ENCODE results near the gene ALDH18A1. TPM values are rescaled to one million over a fixed set of nuclear protein-coding genes. Genes with fewer than 3 reads are reported as not detected.
A peak's percentile ranks its signal among the peaks of the same experiment; 100 is the strongest.

The ALDH18A1 gene
- total RNA-seq, 2 donors from 2014 or later: 81.0 to 130 TPM

GRCh38 chr10:95604630-95605029 lies 51.9 kb downstream of the ALDH18A1 start:
- DNase-seq: peak; percentile 55
- H3K4me3 Mint-ChIP-seq: no peak overlapping the region
- no peak overlapping the region for H3K4me3 ChIP-seq (ENCODE audit: low read length)
- H3K27ac Mint-ChIP-seq: no peak overlapping the region
- H3K36me3 Mint-ChIP-seq (ENCODE audit: low read depth): peaks cover 31% of the 10 kb centered on the region
- TF ChIP-seq CTCF (conservative IDR thresholded peaks at IDR 0.05): peak; percentile 33
- H3K27ac ChIP-seq (ENCODE audit: low read depth, low read length): peak overlapping the region; percentile 1
- H3K27me3 ChIP-seq (ENCODE audit: control insufficient read depth, insufficient read depth, low read length, poor library complexity, severe bottlenecking): no peaks in the 10 kb centered on the region
- H3K36me3 ChIP-seq (ENCODE audit: control insufficient read depth, insufficient read depth, low read length): peaks cover 40% of the 10 kb centered on the region
- H3K4me1 ChIP-seq (ENCODE audit: control insufficient read depth, insufficient read depth, low read length): no peaks in the 10 kb centered on the region
- no peak overlapping the region for H3K9ac ChIP-seq (ENCODE audit: extremely low read depth, low read length, poor library complexity, severe bottlenecking)
- H3K9me3 Mint-ChIP-seq: no peaks in the 10 kb centered on the region
- no peaks in the 10 kb centered on the region for H3K27me3 Mint-ChIP-seq (ENCODE audit: insufficient read depth)
- peaks cover 6% of the 10 kb centered on the region for H3K4me1 Mint-ChIP-seq
- H3K9me3 ChIP-seq (ENCODE audit: control insufficient read depth, low read length): no peaks in the 10 kb centered on the region

GRCh38 chr10:95602382-95602781 lies 54.1 kb downstream of the ALDH18A1 start:
- WGBS, 2 experiments (ENCODE audit: insufficient coverage in 1 of 2, insufficient read length in 1 of 2): 86 to 100% methylated on average over 1 to 6 of the region's 6 CpGs
- no peak for TF ChIP-seq CTCF (conservative IDR thresholded peaks at IDR 0.05)

GRCh38 chr10:95601116-95601719 lies 55.3 kb downstream of the ALDH18A1 start:
- Mint-ChIP-seq H3K4me1 (peaks cover 6% of the 10 kb centered on the region), H3K27ac (no peak overlapping the region), H3K4me3 (no peak overlapping the region), H3K9me3 (peaks cover 2% of the 10 kb centered on the region), H3K36me3 (ENCODE audit: low read depth) (peaks cover 3% of the 10 kb centered on the region), H3K27me3 (ENCODE audit: insufficient read depth) (no peaks in the 10 kb centered on the region)
- 20 to 22% methylated on average over 6 of the region's 6 CpGs for WGBS, 2 experiments (ENCODE audit: insufficient coverage in 1 of 2, insufficient read length in 1 of 2)
- peak; percentile 96 for DNase-seq
- peak; percentile 98 for TF ChIP-seq CTCF (conservative IDR thresholded peaks at IDR 0.05)
- H3K27me3 ChIP-seq (ENCODE audit: control insufficient read depth, insufficient read depth, low read length, poor library complexity, severe bottlenecking): no peaks in the 10 kb centered on the region
- peaks cover 8% of the 10 kb centered on the region for H3K36me3 ChIP-seq (ENCODE audit: control insufficient read depth, insufficient read depth, low read length)
- H3K9ac ChIP-seq (ENCODE audit: extremely low read depth, low read length, poor library complexity, severe bottlenecking): no peak overlapping the region
- no peaks in the 10 kb centered on the region for H3K9me3 ChIP-seq (ENCODE audit: control insufficient read depth, low read length)
- H3K4me1 ChIP-seq (ENCODE audit: control insufficient read depth, insufficient read depth, low read length): no peaks in the 10 kb centered on the region
- no peak overlapping the region for H3K4me3 ChIP-seq (ENCODE audit: low read length)
- no peak overlapping the region for H3K27ac ChIP-seq (ENCODE audit: low read depth, low read length)

More at GRCh38 chr10:95602382-95602781, 54.1 kb downstream of the ALDH18A1 start:
- DNase-seq: no peak
- H3K9ac ChIP-seq (ENCODE audit: extremely low read depth, low read length, poor library complexity, severe bottlenecking): no peak overlapping the region
- no peak overlapping the region for H3K27ac ChIP-seq (ENCODE audit: low read depth, low read length)
- no peaks in the 10 kb centered on the region for H3K27me3 ChIP-seq (ENCODE audit: control insufficient read depth, insufficient read depth, low read length, poor library complexity, severe bottlenecking)
- no peak overlapping the region for H3K4me3 Mint-ChIP-seq
- no peak overlapping the region for H3K4me3 ChIP-seq (ENCODE audit: low read length)
- H3K36me3 ChIP-seq (ENCODE audit: control insufficient read depth, insufficient read depth, low read length): peaks cover 20% of the 10 kb centered on the region
- H3K27me3 Mint-ChIP-seq (ENCODE audit: insufficient read depth): no peaks in the 10 kb centered on the region
- peaks cover 6% of the 10 kb centered on the region for H3K4me1 Mint-ChIP-seq
- H3K4me1 ChIP-seq (ENCODE audit: control insufficient read depth, insufficient read depth, low read length): no peaks in the 10 kb centered on the region
- H3K9me3 ChIP-seq (ENCODE audit: control insufficient read depth, low read length): no peaks in the 10 kb centered on the region
- H3K36me3 Mint-ChIP-seq (ENCODE audit: low read depth): peaks cover 10% of the 10 kb centered on the region
- H3K9me3 Mint-ChIP-seq: no peaks in the 10 kb centered on the region
- H3K27ac Mint-ChIP-seq: no peak overlapping the region
